ENCODE measurements around the gene ZNF831. TPM values are rescaled to one million over a fixed set of nuclear protein-coding genes. Genes with fewer than 3 reads are reported as not detected.

The ZNF831 gene
- total RNA-seq, 2 experiments from 2014 or later = 6.5 to 6.9 TPM

DNA sequence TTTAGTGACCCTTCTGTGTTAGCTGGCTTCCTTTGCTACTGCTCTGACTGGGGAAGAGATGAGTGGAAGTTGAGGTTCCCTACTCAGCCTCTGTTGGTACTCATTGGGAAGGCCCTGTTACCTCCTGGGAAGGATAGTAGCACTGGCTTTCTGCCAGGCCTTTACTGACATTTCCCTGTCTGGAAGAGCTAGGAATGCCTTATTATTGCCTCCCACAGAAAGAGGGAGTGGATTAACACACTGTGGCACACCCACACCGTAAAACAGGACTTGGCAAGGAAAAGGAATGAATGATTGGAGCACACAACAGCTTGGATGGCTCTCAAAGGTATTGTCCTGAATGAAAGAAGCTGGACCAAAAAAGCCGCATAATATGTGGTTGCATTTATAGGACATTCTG lies 12.2 kb downstream of the ZNF831 start:
- Mint-ChIP-seq H3K4me3 (no peak overlapping the region), H3K27me3 (no peaks in the 10 kb centered on the region), H3K4me1 (peaks cover 74% of the 10 kb centered on the region), H3K27ac (peak overlapping the region; percentile 27), H3K36me3 (peaks cover 79% of the 10 kb centered on the region), H3K9me3 (peaks cover under 1% of the 10 kb centered on the region)
- DNase-seq = no peak

DNA sequence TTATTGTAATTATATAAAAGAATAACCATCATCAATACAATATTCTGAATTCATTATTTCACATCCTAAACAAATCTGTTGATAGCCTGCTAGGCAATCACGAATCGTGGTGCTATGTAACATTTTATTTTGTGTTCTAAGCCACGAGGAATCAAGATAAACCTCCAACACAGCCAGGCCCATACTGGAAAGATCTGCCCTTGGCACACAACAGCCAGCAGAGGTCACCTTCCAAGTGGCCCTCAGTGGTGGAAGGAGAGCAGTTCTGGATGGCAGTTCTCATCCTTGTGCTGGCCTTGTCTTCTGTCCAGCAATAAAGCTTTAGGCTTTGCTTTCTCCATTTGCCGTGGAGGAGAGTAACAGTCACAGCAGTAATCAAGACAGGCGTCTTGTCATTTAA lies 13.2 kb downstream of the ZNF831 start:
- Mint-ChIP-seq H3K4me3 (no peak overlapping the region), H3K4me1 (peaks cover 76% of the 10 kb centered on the region)

DNA sequence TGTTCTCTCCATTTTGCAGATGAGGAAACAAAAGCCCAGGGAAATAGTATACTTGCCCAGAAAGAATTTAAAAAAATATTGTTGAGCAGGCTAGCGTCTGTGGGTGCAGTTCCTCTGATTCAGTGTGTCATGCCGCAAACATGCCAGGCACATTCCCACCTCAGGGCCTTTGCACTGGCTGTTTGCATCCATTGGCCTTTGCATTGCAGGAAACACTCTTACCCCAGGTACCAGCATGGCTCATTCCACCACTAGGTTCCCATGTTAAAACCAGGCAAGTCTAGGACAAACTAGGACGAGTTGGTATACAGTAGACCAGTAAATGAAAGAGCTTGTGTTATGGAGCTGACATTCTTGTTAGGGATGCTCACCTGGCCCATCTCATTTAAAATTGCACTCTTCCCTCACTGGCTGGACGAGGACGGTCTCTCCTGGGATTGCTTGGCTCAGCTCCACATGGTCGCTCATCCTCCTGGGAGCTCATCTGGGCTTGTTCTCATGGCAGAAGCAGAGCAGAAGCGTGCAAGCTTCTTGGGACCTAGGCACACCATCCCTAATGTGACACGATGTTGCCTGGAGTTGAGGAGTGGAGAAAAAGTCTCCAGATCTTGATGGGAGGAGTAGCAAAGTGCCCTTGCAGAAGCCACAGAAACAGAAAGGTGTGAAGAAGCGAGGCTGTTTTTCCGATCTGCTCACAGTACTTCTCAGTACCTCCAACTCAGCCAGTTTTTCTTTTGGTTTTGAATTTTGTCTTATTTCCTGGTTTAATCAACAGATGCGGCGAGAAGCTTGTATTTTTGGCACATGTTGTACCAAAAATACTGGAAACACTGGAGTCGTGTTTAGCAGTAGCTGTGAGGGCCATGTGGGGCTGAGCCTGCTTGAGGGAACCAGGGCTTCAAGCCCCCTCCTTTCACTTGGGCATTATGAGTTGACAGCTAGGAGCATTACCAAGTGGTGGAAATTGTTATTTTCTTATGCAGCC lies 13.9 kb downstream of the ZNF831 start:
- H3K4me3 Mint-ChIP-seq = peak overlapping the region; percentile 44
- peaks cover 77% of the 10 kb centered on the region for H3K4me1 Mint-ChIP-seq
- peak overlapping the region; percentile 93 for H3K27ac Mint-ChIP-seq
- H3K27me3 Mint-ChIP-seq = no peaks in the 10 kb centered on the region
- H3K9me3 Mint-ChIP-seq = peaks cover 7% of the 10 kb centered on the region
- H3K36me3 Mint-ChIP-seq = peaks cover 82% of the 10 kb centered on the region
- DNase-seq = peak; percentile 31

More for the DNA sequence above, 13.2 kb downstream of the ZNF831 start:
- Mint-ChIP-seq H3K27me3 (no peaks in the 10 kb centered on the region), H3K9me3 (peaks cover 5% of the 10 kb centered on the region), H3K27ac (no peak overlapping the region), H3K36me3 (peaks cover 82% of the 10 kb centered on the region)
- DNase-seq = no peak

DNA sequence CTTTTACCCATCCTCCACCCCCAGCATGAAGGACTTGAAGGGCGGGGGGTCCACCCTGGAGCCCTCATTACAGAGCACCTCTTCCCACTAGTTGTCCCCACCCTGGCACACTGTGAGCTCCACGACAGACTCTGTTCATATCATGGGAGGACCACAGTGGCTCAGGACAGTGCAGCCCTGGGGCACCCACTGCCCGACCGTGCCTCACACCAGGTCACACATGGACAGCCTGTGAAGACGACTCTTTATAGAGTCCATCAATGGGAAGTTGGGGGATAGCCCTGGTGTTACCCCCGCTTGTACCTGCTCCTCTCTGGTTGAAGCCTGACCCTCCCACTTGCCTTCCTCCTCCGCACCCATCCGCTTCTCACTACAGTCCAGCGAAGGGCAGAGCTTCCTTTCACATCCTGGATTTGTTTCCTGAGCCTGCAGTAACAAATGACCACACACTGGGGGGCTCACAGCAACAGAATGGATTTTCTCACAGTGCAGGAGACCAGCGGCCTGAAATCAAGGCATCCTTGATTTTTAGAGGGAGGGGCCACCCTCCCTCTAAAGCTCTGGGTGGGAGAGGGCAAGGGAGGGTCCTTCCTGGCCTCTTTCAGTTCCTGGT lies 15.5 kb downstream of the ZNF831 start:
- H3K4me3 Mint-ChIP-seq = no peak overlapping the region
- no peak for DNase-seq
- peak overlapping the region; percentile 93 for H3K27ac Mint-ChIP-seq
- H3K36me3 Mint-ChIP-seq = peaks cover 79% of the 10 kb centered on the region
- H3K9me3 Mint-ChIP-seq = peaks cover 8% of the 10 kb centered on the region
- H3K4me1 Mint-ChIP-seq = peaks cover 77% of the 10 kb centered on the region
- H3K27me3 Mint-ChIP-seq = no peaks in the 10 kb centered on the region

DNA sequence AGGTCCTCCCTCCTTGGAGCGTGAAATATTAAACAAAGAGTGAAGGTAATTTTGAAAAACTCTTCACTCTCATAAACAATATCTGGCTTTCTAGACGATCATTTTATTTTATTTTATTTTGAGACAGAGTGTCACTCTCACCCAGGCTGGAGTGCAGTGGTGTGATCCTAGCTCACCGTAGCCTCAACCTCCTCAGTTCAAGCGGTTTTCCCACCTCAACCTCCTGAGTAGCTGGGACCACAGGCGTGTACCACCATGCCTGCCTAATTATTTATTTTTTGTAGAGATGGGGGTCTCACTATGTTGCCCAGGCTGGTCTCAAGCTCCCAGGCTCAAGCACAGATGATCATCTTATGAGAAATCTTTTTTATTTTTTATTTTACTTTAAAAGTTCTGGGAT lies 16.4 kb downstream of the ZNF831 start:
- no peak for DNase-seq
- no peaks in the 10 kb centered on the region for H3K27me3 Mint-ChIP-seq
- H3K9me3 Mint-ChIP-seq = peaks cover 8% of the 10 kb centered on the region
- peaks cover 77% of the 10 kb centered on the region for H3K36me3 Mint-ChIP-seq
- H3K4me3 Mint-ChIP-seq = no peak overlapping the region
- no peak overlapping the region for H3K27ac Mint-ChIP-seq
- peaks cover 74% of the 10 kb centered on the region for H3K4me1 Mint-ChIP-seq

DNA sequence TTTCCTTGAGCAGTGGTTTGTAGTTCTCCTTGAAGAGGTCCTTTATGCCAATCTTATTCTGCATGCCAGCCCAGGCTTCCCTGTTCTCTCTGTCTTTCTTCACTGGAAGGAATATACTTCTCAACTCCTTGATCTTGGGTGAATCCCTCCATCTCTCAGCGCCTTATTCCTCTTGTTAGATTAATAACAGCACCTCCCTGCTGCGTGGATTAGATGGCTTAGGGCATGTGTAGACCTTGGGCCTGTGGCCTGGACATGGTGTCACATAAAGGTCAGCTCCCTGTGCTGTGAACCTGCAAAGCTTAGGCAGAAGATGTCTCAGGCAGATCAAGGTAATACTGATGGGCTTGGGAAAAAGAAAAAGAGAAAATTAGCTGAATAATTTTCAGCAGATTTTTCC lies 18.3 kb downstream of the ZNF831 start:
- Mint-ChIP-seq H3K4me3 (no peak overlapping the region), H3K36me3 (peaks cover 64% of the 10 kb centered on the region), H3K27ac (peak overlapping the region; percentile 5), H3K4me1 (peaks cover 67% of the 10 kb centered on the region), H3K27me3 (no peaks in the 10 kb centered on the region), H3K9me3 (peaks cover 8% of the 10 kb centered on the region)
- DNase-seq = no peak

DNA sequence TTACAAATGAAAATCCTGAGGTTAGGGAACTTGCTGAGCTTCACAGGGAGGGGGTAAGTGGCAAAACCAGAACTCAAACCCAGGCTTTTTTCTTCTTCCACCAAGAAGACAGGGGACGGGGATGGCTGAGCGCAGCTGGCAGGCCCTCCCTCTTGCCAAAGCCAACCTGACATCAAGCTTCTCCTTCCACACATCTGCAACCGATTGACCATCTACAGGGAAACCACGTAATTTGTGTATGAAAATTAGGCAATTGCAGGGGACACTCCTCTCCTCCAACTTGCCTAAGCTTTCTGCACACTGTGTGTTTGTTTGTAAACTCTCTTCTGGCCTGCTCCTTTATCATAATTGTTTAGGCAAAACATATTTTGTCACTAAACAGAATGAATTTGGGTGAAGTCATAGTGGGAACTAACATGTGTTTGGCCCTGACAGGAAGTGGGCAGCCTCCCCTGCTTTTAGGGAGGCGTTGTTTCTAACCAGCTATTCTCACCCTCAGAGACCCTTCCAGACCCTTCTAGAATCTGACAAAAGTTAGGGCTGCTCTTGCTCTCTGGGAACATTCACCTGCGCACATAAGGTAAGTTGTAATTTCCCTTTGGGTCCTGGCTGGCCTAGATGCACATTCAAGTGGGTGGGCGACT lies 18.9 kb downstream of the ZNF831 start:
- Mint-ChIP-seq H3K36me3 (peaks cover 58% of the 10 kb centered on the region), H3K4me3 (no peak overlapping the region), H3K27ac (peak overlapping the region; percentile 62), H3K4me1 (peaks cover 61% of the 10 kb centered on the region), H3K27me3 (no peaks in the 10 kb centered on the region), H3K9me3 (peaks cover 8% of the 10 kb centered on the region)
- DNase-seq = no peak

DNA sequence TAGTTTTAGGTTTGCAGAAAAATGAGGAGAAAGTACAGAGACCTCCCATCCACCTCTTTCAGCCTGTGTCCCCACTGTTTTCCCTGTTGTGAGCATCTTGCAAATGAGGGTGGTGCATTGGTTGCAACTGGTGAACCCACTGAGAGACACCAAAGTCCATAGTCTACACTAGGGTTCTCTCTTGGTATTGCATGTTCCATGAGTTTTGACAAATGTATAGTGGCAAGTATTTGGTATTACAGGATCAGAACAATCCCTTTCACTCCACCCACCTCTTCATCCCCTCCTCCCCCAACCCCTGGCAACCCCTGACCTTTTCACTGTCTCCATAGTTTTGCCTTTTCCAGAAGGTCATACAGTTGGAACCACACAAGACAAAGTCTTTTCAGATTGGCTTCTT lies 20.1 kb downstream of the ZNF831 start:
- Mint-ChIP-seq H3K36me3 (peaks cover 50% of the 10 kb centered on the region), H3K4me1 (peaks cover 48% of the 10 kb centered on the region), H3K27me3 (no peaks in the 10 kb centered on the region), H3K27ac (no peak overlapping the region), H3K9me3 (peaks cover 8% of the 10 kb centered on the region), H3K4me3 (no peak overlapping the region)
- no peak for DNase-seq

DNA sequence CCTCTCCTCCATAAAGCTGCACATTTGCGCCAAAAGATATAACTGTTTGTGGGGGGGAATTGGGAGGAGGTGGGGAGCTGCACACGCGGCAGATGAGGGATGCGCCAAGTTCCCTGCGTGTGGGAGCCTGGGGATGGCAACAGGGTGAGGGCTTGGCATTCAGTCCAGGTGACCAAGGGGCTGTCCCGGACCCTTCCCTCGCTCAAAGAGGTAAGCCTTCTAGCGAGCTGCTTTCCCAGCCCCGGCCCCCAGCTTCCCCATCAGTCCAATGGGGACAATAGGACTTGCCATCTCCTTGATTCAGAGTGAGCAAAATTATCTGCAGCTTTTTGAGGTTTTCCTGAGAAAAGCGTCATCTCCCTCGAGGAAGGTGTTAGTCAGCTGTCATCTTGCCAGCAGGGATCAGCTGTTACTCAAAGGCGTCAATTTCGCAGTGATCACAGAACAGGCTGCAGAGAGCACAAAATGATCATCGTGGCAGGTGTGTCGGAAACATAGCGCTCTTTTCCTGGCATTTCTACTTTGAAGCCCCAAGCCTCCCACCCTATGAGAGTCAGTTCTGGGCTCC lies 21.3 kb downstream of the ZNF831 start:
- DNase-seq = no peak
- H3K36me3 Mint-ChIP-seq = peaks cover 41% of the 10 kb centered on the region
- peaks cover 44% of the 10 kb centered on the region for H3K4me1 Mint-ChIP-seq
- no peak overlapping the region for H3K27ac Mint-ChIP-seq
- H3K9me3 Mint-ChIP-seq = peaks cover 8% of the 10 kb centered on the region
- H3K27me3 Mint-ChIP-seq = no peaks in the 10 kb centered on the region
- no peak overlapping the region for H3K4me3 Mint-ChIP-seq

DNA sequence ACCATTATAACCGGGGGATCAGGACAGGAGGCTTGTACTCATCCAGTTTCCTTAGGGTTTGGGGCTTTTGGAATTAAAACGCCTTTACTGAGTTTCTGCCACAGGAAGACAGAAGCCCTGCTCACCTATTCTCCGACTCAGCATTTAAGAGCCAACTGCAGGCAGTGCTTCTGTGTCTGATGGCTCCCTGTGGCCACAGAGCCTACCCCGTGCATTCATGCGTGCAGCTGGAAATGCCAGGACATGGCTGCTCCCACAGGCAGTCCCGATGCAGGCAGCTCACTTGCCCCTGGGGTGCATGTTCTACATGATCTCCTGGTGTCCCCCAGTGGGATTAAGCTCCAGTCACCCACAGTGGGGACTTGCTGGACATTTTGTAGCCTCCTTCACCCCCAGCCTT lies 22.2 kb downstream of the ZNF831 start:
- DNase-seq = no peak
- Mint-ChIP-seq H3K9me3 (peaks cover 8% of the 10 kb centered on the region), H3K4me1 (peaks cover 43% of the 10 kb centered on the region), H3K27me3 (no peaks in the 10 kb centered on the region), H3K27ac (no peak overlapping the region), H3K36me3 (peaks cover 35% of the 10 kb centered on the region), H3K4me3 (no peak overlapping the region)

DNA sequence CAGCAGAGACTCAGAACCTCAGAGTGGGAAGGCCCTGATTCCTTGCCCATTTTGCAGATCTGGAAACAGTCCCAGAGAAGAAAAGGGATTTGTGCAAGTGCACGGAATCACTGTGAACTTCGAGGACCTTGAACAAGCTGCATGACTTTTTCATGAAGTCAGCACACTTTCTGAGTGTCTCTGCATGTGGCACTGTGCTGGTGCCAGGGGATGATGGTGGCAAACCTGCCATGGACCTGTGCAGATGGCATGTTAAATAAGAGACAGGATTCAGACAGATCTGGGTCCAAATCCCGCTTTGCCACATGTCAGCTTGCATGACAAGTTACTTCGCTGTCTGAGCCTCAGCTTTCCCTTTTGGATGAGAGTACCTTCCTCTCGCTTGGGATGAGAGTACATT lies 26.8 kb downstream of the ZNF831 start:
- H3K27me3 Mint-ChIP-seq = no peaks in the 10 kb centered on the region
- peaks cover 5% of the 10 kb centered on the region for H3K4me1 Mint-ChIP-seq
- no peak overlapping the region for H3K4me3 Mint-ChIP-seq
- H3K27ac Mint-ChIP-seq = no peak overlapping the region
- peaks cover 1% of the 10 kb centered on the region for H3K36me3 Mint-ChIP-seq
- no peaks in the 10 kb centered on the region for H3K9me3 Mint-ChIP-seq
- no peak for DNase-seq

DNA sequence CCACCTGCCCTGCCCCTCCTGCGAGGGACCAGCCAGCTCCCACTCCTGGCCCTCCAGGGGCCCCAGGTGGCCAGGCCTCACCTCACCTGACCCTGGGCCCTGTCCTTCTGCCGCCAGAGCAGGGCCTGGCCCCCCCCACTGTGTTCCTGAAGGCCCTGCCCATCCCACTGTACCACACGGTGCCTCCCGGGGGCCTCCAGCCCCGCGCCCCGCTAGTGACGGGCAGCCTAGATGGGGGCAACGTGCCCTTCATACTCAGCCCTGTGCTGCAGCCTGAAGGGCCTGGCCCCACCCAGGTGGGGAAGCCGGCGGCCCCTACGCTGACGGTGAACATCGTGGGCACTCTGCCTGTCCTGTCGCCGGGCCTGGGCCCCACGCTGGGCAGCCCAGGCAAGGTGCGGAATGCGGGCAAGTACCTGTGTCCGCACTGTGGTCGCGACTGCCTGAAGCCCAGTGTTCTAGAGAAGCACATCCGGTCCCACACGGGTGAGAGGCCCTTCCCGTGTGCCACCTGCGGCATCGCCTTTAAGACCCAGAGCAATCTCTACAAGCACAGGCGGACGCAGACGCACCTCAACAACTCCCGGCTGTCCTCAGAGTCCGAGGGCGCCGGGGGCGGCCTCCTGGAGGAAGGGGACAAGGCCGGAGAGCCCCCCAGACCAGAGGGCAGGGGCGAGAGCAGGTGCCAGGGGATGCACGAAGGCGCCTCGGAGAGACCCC lies 27.6 kb downstream of the ZNF831 start:
- no peaks in the 10 kb centered on the region for H3K36me3 Mint-ChIP-seq
- H3K9me3 Mint-ChIP-seq = no peaks in the 10 kb centered on the region
- no peak for DNase-seq
- H3K4me3 Mint-ChIP-seq = no peak overlapping the region
- no peaks in the 10 kb centered on the region for H3K27me3 Mint-ChIP-seq
- H3K4me1 Mint-ChIP-seq = peaks cover 4% of the 10 kb centered on the region
- H3K27ac Mint-ChIP-seq = no peak overlapping the region

DNA sequence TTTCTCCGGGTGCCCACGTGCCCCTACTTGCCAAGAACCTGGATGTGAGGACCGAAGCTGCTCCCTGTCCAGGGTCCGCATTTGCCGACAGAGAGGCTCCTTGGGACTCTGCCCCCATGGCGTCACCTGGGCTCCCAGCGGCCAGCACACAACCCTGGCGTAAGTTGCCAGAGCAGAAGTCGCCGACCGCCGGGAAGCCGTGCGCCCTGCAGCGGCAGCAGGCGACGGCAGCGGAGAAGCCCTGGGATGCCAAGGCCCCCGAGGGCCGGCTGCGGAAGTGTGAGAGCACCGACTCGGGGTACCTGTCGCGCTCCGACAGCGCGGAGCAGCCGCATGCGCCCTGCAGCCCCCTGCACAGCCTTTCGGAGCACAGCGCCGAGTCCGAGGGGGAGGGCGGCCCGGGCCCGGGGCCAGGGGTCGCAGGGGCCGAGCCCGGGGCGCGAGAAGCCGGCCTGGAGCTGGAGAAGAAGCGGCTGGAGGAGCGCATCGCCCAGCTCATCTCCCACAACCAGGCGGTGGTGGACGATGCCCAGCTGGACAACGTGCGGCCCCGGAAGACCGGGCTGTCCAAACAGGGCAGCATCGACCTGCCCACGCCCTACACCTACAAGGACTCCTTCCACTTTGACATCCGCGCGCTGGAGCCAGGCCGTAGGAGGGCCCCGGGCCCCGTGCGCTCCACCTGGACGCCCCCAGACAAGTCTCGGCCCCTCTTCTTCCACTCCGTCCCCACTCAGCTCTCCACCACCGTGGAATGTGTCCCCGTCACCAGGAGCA lies 28.3 kb downstream of the ZNF831 start:
- no peaks in the 10 kb centered on the region for H3K36me3 Mint-ChIP-seq
- H3K9me3 Mint-ChIP-seq = no peaks in the 10 kb centered on the region
- H3K4me3 Mint-ChIP-seq = no peak overlapping the region
- peaks cover 1% of the 10 kb centered on the region for H3K4me1 Mint-ChIP-seq
- no peak overlapping the region for H3K27ac Mint-ChIP-seq
- H3K27me3 Mint-ChIP-seq = no peaks in the 10 kb centered on the region
- DNase-seq = no peak

DNA sequence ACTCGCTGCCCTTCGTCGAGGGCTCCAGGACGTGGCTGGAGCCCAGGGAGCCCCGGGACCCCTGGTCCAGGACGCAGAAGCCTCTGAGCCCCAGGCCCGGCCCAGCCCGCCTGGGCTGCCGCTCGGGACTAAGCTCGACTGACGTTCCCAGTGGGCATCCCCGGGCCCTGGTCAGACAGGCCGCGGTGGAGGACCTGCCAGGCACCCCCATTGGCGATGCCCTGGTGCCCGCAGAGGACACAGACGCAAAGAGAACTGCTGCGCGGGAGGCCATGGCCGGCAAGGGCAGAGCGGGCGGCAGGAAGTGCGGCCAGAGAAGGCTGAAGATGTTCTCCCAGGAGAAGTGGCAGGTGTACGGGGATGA lies 28.9 kb downstream of the ZNF831 start:
- DNase-seq = no peak
- Mint-ChIP-seq H3K9me3 (no peaks in the 10 kb centered on the region), H3K4me3 (no peak overlapping the region), H3K36me3 (no peaks in the 10 kb centered on the region), H3K27ac (no peak overlapping the region), H3K27me3 (no peaks in the 10 kb centered on the region), H3K4me1 (peaks cover 1% of the 10 kb centered on the region)

Measured in activated naive CD8-positive, alpha-beta T cell treated with anti-CD3 and anti-CD28 coated beads for 36 hours (primary cell).